HepG2 (cell line): Measurements from ENCODE around the gene HS2ST1. TPM values are rescaled to one million over a fixed set of nuclear protein-coding genes. Genes with fewer than 3 reads are reported as not detected.

Experiments
- ATAC-seq: fragments of 200-7000 bp; cut with Tn5 transposase; 3 replicates; pipeline ENCODE4 v1.9.1; 2020; ENCODE audit warnings: mild to moderate bottlenecking, moderate library complexity
- BruUV-seq: library from RNA; stranded (reverse); fragments of 400-500 nt; replicated peaks from 2 replicates; lab custom pipeline; 2021; lab: Mats Ljungman, UMichigan
- CTCF ChIA-PET: fragments of 300-600 bp; formaldehyde crosslinking; extraction: SDS; loops from one replicate; lab custom pipeline; 2021; ENCODE audit warnings: low total read pairs, inconsistent platforms, low intra/inter-chr PET ratio; lab: Yijun Ruan, JAX
- POLR2A ChIA-PET: fragments of 350-600 bp; sonication (Branson Sonifier 250); formaldehyde crosslinking; loops from one replicate; lab custom pipeline; 2020; ENCODE audit warnings: antibody characterized with exemption, inconsistent platforms; lab: Yijun Ruan, JAX
- DNase-seq: peaks from one replicate; pipeline ENCODE4 v3.0.0-alpha.2; 2015; ENCODE audit warnings: low spot score
- FAIRE-seq: peaks from 3 replicates; lab custom pipeline; 2011; peaks lifted over from hg19 to GRCh38; lab: Jason Lieb, UNC
- H2AFZ ChIP-seq: one replicate; pipeline ENCODE4 v1.6.1; 2011; ENCODE audit warnings: low read length, inconsistent platforms
- H3K27ac ChIP-seq: fragments of 300-600 bp; 3 replicates; pipeline ENCODE4 v1.8.0; 2011; ENCODE audit warnings: mixed run types, mild to moderate bottlenecking, mixed read lengths, low read length, inconsistent platforms; ENCODE audit not compliant: insufficient read depth; ENCODE audit errors: extremely low read length
- H3K27me3 ChIP-seq, 2 experiments: fragments of 200-600 bp in 1 of 2; 2 replicates in 1 of 2; 3 replicates in 1 of 2; pipeline versions ENCODE4 v1.6.0 to v1.8.0; 2011; ENCODE audit warnings: low read length in 2 of 2, mild to moderate bottlenecking in 2 of 2, moderate library complexity in 2 of 2, inconsistent platforms in 1 of 2; ENCODE audit not compliant: insufficient read depth in 2 of 2, control insufficient read depth in 1 of 2
- H3K36me3 ChIP-seq, 2 experiments: fragments of 200-600 bp in 1 of 2; replicated peaks in 1 of 2; 2 replicates in 1 of 2; 3 replicates in 1 of 2; pipeline versions ENCODE4 v1.5.1 to v1.8.0; 2011; ENCODE audit warnings: low read length in 2 of 2, inconsistent platforms in 1 of 2; ENCODE audit not compliant: insufficient read depth in 2 of 2, control insufficient read depth in 1 of 2
- H3K4me1 ChIP-seq: 2 replicates; pipeline ENCODE4 v1.5.1; 2012; ENCODE audit warnings: low read length, inconsistent platforms; ENCODE audit not compliant: insufficient read depth
- H3K4me2 ChIP-seq: 2 replicates; pipeline ENCODE4 v1.6.0; 2011; ENCODE audit warnings: low read depth, low read length, inconsistent platforms
- H3K4me3 ChIP-seq, 3 experiments: fragments of 200-600 bp in 1 of 3; sonication (generic), shearing (Covaris generic) in 1 of 3; replicated peaks in 1 of 3; 2 replicates each; pipeline ENCODE4 v1.5.1; 2011 to 2016; ENCODE audit warnings: low read length in 3 of 3, inconsistent platforms in 2 of 3, low read depth in 2 of 3, mild to moderate bottlenecking in 2 of 3, control low read depth in 1 of 3, mixed read lengths in 1 of 3; ENCODE audit not compliant: insufficient read depth in 1 of 3
- H3K79me2 ChIP-seq: one replicate; pipeline ENCODE4 v1.6.1; 2011; ENCODE audit warnings: low read length, inconsistent platforms; ENCODE audit not compliant: insufficient read depth
- H3K9ac ChIP-seq: 2 replicates; pipeline ENCODE4 v1.6.0; 2011; ENCODE audit warnings: mild to moderate bottlenecking, low read depth, low read length, inconsistent platforms; ENCODE audit not compliant: insufficient read depth
- H3K9me3 ChIP-seq: 2 replicates; pipeline ENCODE4 v1.5.1; 2012; ENCODE audit warnings: mild to moderate bottlenecking, low read length
- H4K20me1 ChIP-seq: 2 replicates; pipeline ENCODE4 v1.6.0; 2011; ENCODE audit warnings: inconsistent platforms, mild to moderate bottlenecking, low read length, moderate library complexity; ENCODE audit not compliant: insufficient read depth
- CENPX ChIP-seq: sonication (generic); formaldehyde crosslinking; IDR thresholded peaks from 2 replicates; pipeline ENCODE4 v1.9.0; 2021; ENCODE audit warnings: mild to moderate bottlenecking, missing genetic modification reagents, moderate library complexity
- IKZF4 ChIP-seq: sonication (generic); formaldehyde crosslinking; IDR thresholded peaks from 2 replicates; pipeline ENCODE4 v1.5.1; 2020; ENCODE audit warnings: borderline replicate concordance, mild to moderate bottlenecking, low read depth, missing genetic modification reagents; ENCODE audit errors: not compliant biosample characterization
- MAFF ChIP-seq: IDR thresholded peaks from 2 replicates; pipeline ENCODE4 v1.6.1; 2011; ENCODE audit warnings: low read depth, low read length, improper control_type of control experiment
- MAFK ChIP-seq, 2 experiments: IDR thresholded peaks in 1 of 2; conservative IDR thresholded peaks in 1 of 2; 2 replicates each; pipeline ENCODE4 v1.6.1; 2011; ENCODE audit warnings: improper control_type of control experiment in 2 of 2, low read length in 2 of 2
- MED8 ChIP-seq: sonication (generic); formaldehyde crosslinking; IDR thresholded peaks from 2 replicates; pipeline ENCODE4 v1.8.1; 2023; ENCODE audit warnings: mild to moderate bottlenecking, missing genetic modification reagents; ENCODE audit not compliant: insufficient replicate concordance
- TOPORS ChIP-seq: sonication (generic); formaldehyde crosslinking; IDR thresholded peaks from 2 replicates; pipeline ENCODE4 v1.8.0; 2023; ENCODE audit warnings: mild to moderate bottlenecking, missing genetic modification reagents
- UBTF ChIP-seq: sonication (generic); formaldehyde crosslinking; IDR thresholded peaks from 2 replicates; pipeline ENCODE4 v1.4.0; 2020; ENCODE audit warnings: mild to moderate bottlenecking, missing genetic modification reagents
- ZNF234 ChIP-seq: sonication (generic); formaldehyde crosslinking; conservative IDR thresholded peaks from 2 replicates; pipeline ENCODE4 v1.5.1; 2020; ENCODE audit warnings: mild to moderate bottlenecking, missing genetic modification reagents
- ZNF33A ChIP-seq: sonication (generic); formaldehyde crosslinking; IDR thresholded peaks from 2 replicates; pipeline ENCODE4 v1.5.1; 2020; ENCODE audit warnings: missing genetic modification reagents, mild to moderate bottlenecking, moderate library complexity, borderline replicate concordance
- whole genome bisulfite sequencing: methylation state at CpG from one replicate; pipeline ENCODE4 v1.1.6; 2017; ENCODE audit warnings: low lambda C conversion rate; 5-methylcytosine and 5-hydroxymethylcytosine counted together
- in situ Hi-C: cut with HindIII; loops from 2 replicates; pipeline ENCODE4 v1.10.0; 2017; ENCODE audit warnings: low pct_unique_long_range_greater_than_20kb; ENCODE audit not compliant: extremely low pct_ligation_motif_present
- intact Hi-C: fragments of 100-400 bp; cut with micrococcal nuclease; formaldehyde crosslinking; loops from one replicate; pipeline ENCODE4 v1.10.0; 2022; ENCODE audit not compliant: unreplicated experiment
- polyA plus RNA-seq, 8 experiments: library from polyadenylated mRNA; depleted of rRNA in 3 of 8; stranded (reverse) in 7 of 8; unstranded in 1 of 8; fragments of >200 nt; fragmentation: Illumina TruSeq in 4 of 8; extraction: Trizol in 4 of 8; gene quantifications; 2 replicates each; pipeline versions ENCODE4 v1.2.1 to v1.2.3, GENCODE V29; 2011 to 2016; ENCODE audit warnings: low read depth in 4 of 8, missing spikeins in 1 of 8, mixed read lengths in 1 of 8; ENCODE audit not compliant: insufficient read depth in 1 of 8
- total RNA-seq, 5 experiments: library from RNA; depleted of rRNA; stranded (reverse); fragments of >200 nt; fragmentation: Illumina TruSeq; extraction: Trizol; gene quantifications; 2 replicates each; pipeline ENCODE4 v1.2.3, GENCODE V29; 2016; ENCODE audit warnings: low read depth in 1 of 5

The HS2ST1 gene
- total and polyA plus RNA-seq, 2 of the 13 experiments (the other 11 are each of a cell fraction or from before 2014, with no cell fraction given): 22.1 to 58.7 TPM

DNA sequence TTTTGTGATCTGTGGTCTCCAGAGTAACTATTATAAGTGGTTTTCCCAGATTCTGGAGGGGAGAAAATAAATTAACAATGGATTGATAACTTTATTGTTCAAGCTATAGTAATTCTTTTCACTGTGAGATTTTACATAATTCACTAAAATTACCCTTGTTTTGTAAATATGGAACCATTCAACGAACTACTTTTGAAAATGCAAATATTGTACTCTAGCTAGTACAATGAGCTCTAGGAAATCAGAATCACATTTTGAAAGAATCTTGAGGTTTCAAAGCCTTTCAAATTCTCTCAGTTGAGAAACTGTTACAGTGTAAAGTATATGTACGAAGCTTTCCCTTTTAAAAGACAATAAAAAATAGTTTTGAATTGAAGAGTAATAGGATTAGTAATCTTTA is 119.9 kb downstream of the HS2ST1 start (continued):
- TF ChIP-seq UBTF: no peak
- TF ChIP-seq IKZF4: no peak
- no peak for TF ChIP-seq CENPX (CRISPR knock-in tag)
- no peak for TF ChIP-seq ZNF33A (CRISPR knock-in tag)
- TF ChIP-seq TOPORS (CRISPR knock-in tag): no peak
- TF ChIP-seq MED8: no peak

GRCh38 chr1:87039096-87039495 is 124.7 kb downstream of the HS2ST1 start:
- CTCF ChIA-PET: no interaction called here

More at GRCh38 chr1:87039096-87039495, 124.7 kb downstream of the HS2ST1 start:
- H3K36me3 ChIP-seq: no peaks in the 10 kb centered on the region
- no peak overlapping the region for H3K9ac ChIP-seq
- no peak overlapping the region for H3K4me2 ChIP-seq
- intact Hi-C loops (no loop called here), in situ Hi-C loops (no loop called here)
- no peaks in the 10 kb centered on the region for H4K20me1 ChIP-seq
- no peak overlapping the region for H3K27ac ChIP-seq
- FAIRE-seq (no peak), ATAC-seq (no peak)
- H3K9me3 ChIP-seq: no peaks in the 10 kb centered on the region
- 100% methylated on average over 3 of the region's 3 CpGs for WGBS
- no peak overlapping the region for H3K4me3 ChIP-seq
- H3K27me3 ChIP-seq: no peaks in the 10 kb centered on the region
- H3K4me1 ChIP-seq: 0 out of 2 replicates have a peak, but pooled peaks cover 8% of the 10 kb centered on the region
- no TSS peak for BruUV-seq
- H2AFZ ChIP-seq: no peak overlapping the region
- peaks cover 34% of the 10 kb centered on the region for H3K79me2 ChIP-seq
- POLR2A ChIA-PET: no interaction called here
- TF ChIP-seq MAFF (peak; percentile 51), ZNF234 (no peak), MAFK (conservative IDR thresholded peaks at IDR 0.05 in 1 of 2, IDR thresholded peaks at IDR 0.05 in 1 of 2; ENCODE audit: low read length in 2 of 2) (peak in 1 of 2 experiments; percentile 56; a peak in 3 of 4 replicates)
- TF ChIP-seq, all 625 proteins: peak for 2
- no peak for DNase-seq
